Brain pericyte (primary cell): ENCODE results near the gene BRD4.

Source experiments
- DNase-seq: peaks from one replicate; pipeline ENCODE4 v3.0.0-alpha.2; 2012; ENCODE audit warnings: low read depth, low spot score

Gene BRD4

DNA sequence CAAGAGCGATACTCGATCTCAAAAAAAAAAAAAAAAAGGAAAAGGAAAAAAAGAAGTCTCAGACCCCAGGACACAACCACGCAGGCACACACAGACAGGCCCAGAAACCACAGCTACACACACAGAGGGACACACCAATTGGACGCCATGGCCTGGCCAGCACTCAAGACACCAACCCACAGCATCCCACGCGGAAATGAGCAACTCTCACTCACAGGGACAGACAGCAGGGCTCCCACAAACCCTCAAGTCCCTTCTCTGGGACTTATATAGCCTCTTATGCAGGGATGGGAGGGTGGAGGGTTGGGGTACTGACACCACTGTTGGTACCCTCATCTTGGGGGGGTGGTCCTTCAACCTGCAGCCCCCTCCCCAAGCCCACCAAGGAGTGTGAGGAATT lies 137.4 kb downstream of the BRD4 start:
- DNase-seq, result no peak

DNA sequence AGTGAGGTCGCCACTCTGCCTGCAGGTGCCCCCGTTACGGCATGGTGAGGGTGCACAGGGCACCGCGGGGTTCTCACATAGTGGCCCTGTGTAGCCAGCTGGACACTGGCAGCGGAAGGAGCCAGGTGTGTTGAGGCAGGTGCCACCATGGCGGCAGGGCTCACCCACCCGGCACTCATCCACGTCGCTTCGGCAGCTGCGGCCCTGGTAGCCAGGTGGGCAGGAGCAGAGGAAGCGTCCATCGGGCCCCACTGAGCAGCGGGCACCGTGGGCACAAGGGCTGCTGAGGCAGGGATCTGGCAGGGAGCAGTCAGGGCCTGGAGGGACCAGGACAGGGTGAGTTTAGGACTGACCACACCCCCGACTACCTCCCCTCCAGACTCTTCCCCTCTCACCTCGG lies 140.4 kb downstream of the BRD4 start:
- no peak for DNase-seq

DNA sequence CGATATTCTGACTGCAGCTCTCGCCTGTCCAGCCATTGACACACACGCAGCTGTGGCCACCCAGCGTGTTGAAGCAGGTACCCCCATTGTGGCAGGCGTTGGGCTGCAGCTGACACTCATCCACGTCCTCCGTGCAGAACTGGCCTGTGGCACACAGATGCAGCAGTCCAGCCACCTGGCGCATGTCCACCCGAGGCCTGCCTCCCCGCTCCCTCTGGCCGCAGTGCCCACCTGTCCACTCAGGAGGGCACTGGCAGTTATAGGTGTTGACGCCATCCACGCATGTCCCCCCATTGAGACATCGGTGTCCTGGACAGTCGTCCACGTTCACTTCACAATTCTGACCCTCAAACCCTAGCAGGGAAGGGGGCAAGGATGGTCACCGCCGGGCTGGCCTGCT lies 140.8 kb downstream of the BRD4 start:
- DNase-seq, result no peak

DNA sequence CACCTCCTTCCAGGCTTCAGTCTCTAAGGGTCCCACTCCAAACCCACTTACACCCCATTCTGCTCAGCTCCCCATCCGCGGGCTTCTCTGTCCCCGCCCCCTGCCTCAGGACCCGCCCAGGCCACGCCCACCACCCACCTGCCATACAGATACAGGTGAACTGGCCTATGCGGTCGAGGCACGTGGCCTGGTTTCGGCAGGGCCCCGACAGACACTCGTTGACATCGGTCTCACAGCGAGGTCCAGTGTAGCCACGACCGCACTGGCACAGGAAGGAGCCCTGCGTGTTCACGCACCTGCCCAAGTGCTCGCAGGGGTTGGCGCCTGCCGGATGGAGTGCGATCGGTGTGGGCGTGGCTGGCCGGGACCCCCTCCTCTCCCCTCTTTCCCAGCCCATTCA lies 143.5 kb downstream of the BRD4 start:
- DNase-seq, result no peak

DNA sequence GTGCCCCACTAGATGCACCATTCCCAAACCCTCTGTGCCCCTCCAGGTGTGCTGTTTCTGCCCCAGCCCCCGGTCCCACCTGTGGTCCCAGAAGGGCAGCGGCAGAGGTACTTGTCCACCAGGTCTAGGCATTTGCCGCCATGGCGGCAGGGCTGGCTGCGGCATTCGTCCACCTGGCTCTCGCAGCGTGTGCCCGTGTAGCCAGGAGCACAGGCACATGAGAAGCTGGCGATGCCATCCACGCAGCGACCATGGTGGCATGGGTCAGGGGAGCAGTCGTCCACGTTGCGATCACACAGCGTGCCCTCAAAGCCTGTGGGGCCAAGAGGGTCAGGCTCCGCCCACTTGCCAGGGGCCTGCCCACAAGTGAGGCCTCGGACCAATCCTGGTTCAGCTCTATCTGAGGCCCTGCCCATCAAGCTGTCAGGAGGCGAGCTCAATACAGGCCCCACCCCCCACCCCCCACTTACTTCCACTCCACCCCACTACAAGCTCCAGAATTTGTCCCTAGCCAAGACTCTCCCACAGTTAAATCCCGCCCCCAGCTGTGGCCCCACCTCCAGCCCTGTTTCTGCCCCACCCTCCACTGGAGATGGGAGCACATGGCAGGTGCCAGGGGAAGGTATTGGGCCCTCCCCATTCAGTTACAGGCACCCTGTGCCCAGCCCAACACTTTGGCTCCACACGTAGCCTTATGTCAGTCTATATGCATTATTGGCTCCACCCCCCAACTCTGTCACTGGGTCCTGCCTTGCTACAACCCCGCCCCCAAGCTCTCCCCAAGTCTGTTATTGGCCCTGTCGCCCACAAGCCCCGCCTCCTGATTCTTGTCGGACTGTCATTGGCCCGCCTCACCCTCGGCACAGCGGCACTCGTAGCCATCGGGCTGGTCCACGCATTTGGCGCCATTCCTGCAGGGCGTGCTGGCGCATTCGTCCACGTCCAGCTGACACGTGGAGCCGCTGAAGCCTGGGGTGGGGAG lies 145.0 kb downstream of the BRD4 start:
- no peak for DNase-seq
